Measurements from ENCODE around the gene LRRC8D.
"Not testable (repeated sequence)": the region's sequence is repeated elsewhere in the genome, so short reads cannot be mapped to it uniquely, and the experiment has no call there.

Gene LRRC8D
- 87.9 to 136 reads per million in 2 experiments for total RNA-seq

DNA sequence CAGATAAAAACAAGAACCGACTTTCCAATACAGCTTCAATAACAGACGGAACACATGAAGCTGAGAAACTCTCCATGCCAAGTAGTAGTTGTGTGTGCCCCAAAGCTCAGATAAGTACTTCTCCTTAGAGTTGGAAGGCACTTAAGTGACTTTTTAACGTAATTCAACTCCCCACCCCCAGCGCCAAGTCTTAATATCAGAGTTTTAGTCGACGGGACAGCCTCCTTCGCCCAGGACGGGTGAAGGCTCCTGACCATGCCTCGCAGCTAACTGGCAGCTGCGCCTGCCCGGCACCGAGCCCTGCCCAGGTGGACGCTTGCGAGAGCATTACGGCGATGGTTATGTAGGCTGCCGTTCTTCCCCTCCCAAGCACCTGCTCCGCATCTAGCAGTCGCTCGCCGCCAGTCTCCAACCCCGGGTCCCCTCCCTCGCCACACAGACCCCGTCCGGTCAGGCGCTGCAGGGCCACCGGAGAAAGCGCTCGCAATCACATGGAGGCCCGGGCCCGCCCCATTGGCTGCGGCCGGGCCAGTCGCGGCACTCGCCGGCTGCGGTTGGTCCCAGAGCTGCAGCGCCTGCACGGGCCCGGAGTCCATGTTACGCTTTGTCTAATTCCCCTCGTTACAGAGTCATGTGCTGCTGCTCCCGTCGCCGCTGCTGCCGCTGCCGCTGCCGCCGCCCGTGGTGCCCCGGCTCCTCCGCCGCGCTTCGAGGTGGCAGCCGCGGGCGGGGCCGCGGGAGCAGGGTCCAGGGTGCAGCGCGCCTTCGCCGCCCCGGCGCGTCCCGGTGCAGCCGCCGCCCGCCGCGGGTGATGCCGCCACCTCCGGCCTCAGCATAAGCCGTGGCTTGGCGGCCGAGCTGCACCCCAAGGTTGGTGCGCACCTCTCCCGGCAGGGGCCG is at the start of gene LRRC8D:
Gene LRRC8D (plus strand): TSS at position 611 of the 900 bp plus-strand sequence. CDS start 112,037 bp downstream, outside the sequence.
- peak; percentile 52 for DNase-seq (ENCODE audit: low read depth)

DNA sequence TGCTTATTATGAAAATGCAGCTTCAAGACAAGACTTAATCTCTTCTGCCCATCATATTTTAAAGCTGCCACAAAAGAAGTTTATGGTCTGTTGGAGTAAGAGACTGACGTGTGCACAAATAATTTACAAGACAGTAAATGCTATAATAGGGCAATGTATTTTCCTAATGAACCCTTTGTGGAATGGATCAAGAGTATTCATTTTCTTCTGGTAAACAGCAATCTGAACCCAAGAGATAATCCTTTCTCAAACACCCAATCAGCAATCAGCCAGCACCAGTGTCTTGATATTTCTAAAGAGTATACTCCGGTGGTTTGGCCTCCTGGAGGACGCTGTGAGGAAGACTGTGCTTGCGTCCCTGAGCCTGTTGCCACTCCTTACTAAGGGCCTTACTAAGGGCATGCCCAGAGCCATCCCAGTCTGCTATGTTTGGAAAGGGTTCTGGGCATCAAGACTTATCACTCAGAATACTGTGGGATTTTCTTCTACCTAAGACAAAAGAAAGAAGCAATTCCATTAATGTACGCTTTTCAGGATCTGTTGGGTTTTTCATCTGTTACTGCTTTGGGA is 48.8 kb upstream of the LRRC8D start:
- no peak for DNase-seq (ENCODE audit: low read depth)

DNA sequence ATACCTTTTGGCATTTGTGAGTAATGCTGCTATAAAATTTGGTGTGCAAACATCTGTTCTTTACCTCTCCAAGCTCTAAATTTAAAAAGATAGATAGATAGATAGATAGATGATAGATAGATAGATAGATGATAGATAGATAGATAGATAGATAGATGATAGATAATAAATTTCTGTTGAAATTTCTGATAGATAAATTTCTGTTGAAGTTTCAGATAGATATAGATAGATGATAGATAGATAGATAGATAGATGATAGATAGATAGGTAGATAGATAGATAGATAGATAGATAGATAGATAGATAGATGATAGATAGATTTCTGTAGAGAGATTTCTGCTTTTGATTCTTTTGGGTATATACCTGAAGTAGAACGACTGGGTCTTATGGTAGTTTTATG is 44.7 kb upstream of the LRRC8D start:
- DNase-seq (ENCODE audit: low read depth) = not testable (repeated sequence)

DNA sequence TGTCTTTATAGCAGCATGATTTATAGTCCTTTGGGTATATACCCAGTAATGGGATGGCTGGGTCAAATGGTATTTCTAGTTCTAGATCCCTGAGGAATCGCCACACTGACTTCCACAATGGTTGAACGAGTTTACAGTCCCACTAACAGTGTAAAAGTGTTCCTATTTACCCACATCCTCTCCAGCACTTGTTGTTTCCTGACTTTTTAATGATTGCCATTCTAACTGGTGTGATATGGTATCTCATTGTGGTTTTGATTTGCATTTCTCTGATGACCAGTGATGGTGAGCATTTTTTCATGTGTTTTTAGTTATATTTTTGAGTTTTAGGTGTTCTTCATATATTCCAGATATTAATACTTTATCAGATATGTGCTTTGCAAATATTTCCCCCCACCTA is 43.6 kb upstream of the LRRC8D start:
- not testable (repeated sequence) for DNase-seq (ENCODE audit: low read depth)

DNA sequence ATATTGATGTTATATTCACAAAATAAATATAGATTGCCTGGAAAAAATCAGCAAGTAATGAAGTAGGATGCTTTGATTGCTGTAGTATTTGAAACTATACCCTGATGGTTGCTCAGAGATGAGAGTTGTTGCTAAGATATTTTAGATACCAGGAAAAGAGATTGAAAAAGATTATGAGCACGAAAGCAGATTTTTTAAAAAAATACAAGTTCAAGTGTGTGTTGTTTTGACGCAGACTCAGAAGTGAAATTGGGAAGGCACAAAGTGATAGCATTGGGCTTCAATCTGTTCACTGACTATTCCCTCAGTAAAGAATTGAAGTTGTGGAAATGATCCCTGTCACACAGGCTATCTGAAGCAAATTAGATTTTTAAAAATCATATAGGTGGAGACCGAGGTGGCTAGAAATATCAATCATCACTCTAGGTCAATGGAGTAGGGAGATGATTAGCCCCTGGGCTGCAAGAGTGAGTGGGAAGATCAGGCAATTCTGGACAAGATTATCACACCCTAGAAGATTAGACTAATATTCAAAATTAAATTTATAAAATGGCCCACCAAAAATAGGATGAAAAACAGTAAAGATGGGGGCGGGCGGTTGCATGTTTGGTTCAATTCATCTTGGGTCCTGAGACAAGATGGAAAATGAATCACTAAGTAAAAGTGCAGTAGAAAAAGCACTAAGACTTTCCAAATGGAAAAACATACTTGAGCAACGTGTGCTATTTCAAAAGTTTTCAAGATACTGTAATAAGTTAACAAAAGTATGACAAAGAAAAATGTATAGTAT is 41.5 kb upstream of the LRRC8D start:
- no peak for DNase-seq (ENCODE audit: low read depth)

DNA sequence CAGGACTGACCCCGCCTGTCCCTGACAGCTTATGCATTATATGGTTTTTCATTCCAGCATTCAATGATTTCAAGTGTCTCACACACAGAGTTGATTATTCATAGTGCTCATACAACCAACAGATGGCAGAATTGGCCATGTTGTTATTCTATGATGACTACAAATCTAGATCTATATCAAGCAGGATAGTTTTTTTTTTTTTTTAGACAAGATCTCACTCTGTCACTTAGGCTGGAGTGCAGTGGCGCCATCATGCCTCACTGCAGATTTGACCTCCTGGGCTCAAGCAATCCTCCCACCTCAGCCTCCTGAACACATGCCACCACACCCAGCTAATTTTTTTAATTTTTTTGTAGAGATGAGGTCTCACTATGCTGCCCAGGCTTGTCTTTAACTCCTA is 40.1 kb upstream of the LRRC8D start:
- no peak for DNase-seq (ENCODE audit: low read depth)

DNA sequence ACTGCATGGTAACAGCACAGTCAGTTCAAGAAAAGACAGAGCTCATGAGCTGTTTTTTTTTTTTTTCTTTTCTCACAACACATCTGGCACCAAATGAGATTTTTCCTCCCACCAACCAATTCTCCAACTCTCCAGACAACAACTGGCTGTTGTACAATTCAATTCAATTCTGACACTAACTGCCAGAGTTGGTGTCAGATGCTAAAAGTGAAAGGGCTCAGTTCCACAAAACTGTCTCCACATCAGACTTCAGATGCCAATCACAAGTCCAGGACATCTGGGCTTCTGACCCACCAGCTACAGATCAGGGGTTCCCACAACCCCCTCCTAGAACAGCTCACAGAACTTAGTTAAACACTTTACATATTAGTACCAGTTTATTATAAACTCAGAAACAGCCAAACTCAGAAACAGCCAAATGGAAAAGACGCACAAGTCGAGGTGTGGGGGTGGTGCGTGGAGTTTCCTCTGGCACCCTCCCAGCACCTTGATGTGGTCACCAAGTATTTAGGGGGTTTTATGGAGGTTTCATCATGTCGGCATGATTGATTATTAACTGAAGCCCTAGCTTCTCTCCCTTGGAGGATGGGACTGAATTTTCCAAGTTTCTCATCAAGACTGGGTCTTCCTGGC is 39.2 kb upstream of the LRRC8D start:
- DNase-seq (ENCODE audit: low read depth) = peak; percentile 54

DNA sequence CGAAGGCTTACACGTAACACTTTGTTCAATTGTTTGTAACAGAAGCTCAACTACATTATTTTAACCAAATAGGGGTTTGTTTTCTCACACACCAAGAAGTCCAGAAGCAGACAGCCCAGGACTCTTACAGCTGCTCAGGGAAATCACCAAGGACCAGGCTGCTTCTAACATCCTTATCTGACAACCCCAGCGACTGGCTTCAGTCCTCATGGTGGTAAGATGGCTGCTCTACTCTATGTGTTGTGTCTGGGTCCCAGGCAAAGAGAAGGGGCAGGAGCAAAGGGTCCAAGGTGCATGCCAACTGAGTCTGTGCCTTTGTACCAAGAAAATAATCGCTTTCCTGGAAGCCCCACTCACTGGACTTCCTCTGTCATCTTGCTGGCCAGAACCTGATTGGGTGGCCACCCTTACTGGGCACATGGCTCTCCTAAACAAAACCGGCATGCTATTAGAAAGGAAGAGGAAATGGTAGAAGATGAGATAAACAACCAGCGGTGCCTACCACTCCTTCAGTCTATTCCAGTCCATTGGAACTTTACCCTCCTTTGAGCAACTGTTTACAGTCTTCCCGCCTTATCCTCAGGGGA is 34.1 kb upstream of the LRRC8D start:
- DNase-seq (ENCODE audit: low read depth) = no peak

DNA sequence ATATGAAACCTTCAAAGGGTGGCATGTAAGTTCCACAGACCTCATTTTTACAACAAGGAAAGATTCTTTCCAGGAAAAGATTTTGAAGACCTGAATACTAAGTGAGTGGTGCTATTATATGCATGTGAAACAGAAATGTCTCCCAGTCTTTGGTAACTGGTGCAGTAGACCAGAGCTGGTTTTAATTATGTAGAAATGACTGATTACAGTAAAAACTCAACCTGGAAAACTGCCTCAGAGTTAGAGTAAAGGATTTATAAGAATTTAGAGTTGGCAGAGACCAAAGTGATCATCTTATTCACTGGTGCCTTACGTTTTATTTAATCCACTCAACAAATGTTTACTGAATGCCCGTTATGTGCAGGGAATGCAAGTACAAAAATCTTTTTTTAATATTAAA is 30.2 kb upstream of the LRRC8D start:
- DNase-seq (ENCODE audit: low read depth) = no peak

DNA sequence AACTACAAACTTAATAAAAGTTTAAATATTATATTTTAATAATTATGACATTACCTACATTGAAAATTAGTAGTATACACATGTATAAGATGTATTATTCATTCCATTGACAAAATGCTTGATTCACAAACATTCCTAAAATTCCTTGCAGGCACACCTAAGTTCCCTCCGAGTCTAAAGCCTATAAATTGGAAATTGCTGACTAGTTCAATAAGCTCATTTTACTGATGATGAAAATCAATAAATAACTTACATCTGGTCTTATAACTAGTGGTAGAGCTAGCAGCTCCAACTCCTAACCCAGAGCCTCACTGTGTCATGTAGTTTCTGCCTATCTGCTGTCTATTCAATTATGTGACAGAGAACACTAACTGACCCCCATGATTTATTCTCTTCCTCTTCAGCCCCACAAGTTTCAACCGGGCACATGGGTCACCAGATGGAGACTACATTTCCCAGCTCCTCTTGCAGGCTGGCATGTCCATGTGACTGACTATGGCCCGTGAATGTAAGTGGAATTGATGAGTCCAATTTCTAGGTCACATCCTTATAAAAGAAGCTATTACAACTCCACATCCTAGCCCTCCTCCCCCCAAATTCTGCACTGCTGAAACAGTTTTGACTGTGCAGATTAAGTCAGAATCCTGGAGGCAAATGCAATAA is 29.6 kb upstream of the LRRC8D start:
- no peak for DNase-seq (ENCODE audit: low read depth)

DNA sequence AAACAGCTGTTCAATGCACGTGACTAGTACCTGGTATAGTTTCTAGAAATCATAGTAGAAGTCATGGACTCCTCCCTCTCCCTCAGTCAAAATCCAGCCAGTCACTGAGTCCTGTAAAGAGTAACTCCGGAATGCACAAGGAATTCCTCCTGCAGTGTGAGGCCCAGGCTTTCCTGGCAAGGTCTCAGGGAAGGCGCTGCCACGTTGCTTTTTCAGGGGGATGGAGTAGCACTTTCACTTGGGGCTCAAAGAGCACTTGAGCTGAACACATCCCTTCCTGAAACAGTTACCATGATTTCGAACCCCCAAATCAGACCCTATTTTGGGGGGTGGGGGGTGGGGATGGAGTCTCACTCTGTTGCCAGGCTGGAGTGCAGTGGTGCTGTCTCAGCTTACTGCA is 26.4 kb upstream of the LRRC8D start:
- no peak for DNase-seq (ENCODE audit: low read depth)

DNA sequence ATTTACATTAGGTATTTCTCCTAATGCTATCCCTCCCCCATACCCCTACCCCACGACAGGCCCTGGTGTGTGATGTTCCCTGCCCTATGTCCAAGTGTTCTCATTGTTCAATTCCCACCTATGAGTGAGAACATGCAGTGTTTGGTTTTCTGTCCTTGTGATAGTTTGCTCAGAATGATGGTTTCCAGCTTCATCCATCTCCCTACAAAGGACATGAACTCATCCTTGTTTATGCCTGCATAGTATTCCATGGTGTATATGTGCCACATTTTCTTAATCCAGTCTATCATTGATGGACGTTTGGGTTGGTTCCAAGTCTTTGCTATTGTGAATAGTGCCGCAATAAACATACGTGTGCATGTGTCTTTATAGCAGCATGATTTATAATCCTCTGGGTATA is 25.3 kb upstream of the LRRC8D start:
- DNase-seq (ENCODE audit: low read depth) = not testable (repeated sequence)

DNA sequence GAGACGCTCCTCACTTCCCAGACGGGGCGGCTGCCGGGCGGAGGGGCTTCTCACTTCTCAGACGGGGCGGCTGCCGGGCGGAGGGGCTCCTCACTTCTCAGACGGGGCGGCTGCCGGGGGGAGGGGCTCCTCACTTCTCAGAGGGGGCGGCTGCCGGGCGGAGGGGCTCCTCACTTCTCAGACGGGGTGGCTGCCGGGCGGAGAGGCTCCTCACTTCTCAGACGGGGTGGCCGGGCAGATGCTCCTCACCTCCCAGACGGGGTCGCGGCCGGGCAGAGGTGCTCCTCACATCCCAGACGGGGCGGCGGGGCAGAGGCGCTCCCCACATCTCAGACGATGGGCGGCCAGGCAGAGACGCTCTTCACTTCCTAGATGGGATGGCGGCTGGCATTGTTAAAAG is 23.0 kb upstream of the LRRC8D start:
- DNase-seq (ENCODE audit: low read depth) = not testable (repeated sequence)

DNA sequence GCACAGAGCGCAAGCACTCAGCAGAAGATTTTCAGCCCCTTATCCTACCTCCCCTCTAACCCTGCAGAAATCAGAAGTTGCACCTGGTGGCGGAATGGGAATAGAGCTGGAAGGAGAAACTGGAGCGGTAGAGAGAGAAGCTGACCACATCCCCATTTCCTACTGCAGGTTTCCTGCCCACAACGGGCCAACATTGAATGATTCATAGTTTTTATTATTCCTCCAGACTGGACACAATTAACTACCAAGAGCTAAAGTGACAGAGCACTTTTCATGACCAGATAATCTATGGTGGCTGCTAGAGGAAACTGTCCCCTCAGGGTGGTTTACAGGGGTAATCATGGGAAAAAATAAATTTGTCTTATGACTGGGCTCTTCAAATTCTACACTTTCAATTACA is 21.3 kb upstream of the LRRC8D start:
- no peak for DNase-seq (ENCODE audit: low read depth)

DNA sequence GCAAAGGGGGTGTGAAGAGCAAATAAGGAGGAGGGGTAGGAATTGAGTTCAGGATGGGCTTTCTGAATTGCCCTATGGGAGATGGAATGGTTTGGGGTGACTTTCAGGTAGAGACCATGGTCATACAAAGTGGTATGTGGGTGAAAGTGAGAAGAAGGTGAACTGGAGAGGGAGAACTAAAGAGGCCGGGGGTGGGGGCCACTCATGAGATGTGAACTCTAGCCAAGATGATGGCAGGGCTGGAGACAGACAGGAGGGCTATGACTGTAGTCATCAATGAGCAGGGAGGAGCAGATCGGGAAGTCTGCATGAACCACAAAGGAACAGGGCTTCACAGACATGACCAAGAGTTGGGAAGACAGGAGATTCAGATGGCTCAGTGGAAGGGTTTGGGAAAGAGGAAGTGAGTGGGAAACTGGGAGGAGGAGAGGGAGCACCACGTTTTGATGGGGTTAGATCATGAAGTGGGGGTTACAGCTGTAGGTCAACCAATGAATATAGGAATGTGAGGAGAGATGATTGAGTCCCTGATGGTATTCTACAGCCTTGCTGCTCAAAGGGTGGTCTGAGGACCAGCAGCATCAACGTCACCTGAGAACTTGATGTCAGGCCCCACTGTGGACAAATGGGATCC is 20.7 kb upstream of the LRRC8D start:
- no peak for DNase-seq (ENCODE audit: low read depth)

DNA sequence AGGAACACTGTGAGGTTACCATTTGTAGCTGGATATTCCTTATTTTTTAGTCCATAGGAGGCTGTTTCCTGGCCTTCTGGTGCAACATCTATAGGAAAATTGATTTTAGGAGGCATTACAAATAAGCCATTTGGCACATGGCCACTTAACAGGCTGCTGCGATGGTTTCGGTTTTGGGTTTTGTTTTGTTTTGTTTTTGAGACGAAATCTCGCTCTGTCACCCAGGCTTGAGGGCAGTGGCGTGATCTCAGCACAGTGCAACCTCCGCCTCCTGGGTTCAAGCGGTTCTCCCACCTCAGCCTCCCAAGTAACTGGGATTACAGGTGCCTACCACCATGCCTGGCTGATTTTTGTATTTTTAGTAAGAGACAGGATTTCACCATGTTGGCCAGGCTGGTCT is 20.1 kb upstream of the LRRC8D start:
- DNase-seq (ENCODE audit: low read depth) = no peak

DNA sequence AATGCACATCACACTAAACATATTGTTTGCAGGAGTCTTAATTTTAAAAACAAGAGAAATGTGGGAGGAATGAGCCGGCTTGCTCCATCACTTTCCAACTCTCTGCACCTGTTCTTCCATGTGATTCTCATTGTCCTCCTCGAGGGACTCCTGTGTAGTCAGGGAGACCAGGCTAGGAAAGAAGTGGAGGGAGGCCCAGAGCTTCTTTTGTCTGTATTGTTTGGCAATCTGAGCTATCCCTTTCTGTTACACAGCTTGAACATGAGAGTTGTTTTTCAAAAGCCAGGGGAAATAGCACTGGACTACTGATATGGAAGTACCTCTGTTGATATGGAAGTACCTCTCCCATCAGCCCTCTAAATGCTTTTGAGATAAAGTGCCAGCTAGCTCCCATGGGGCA is 18.8 kb upstream of the LRRC8D start:
- DNase-seq (ENCODE audit: low read depth) = no peak

DNA sequence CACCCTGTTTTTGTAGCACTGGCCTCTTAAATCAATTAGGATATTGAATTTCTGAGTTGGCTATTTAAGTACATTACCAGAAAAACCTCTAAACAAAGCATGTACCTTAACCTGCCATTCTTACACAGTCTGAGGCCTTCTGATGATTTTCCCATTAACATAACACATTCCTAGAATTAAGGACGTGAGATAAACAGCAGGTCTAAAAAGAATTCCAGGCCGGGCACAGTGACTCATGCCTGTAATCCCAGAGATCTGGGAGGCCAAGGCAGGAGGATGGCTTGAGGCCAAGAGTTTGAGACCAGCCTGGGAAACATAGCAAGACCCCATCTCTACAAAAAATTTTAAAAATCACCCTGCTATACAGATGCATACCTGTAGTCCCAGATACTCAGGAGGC is 18.0 kb upstream of the LRRC8D start:
- no peak for DNase-seq (ENCODE audit: low read depth)

DNA sequence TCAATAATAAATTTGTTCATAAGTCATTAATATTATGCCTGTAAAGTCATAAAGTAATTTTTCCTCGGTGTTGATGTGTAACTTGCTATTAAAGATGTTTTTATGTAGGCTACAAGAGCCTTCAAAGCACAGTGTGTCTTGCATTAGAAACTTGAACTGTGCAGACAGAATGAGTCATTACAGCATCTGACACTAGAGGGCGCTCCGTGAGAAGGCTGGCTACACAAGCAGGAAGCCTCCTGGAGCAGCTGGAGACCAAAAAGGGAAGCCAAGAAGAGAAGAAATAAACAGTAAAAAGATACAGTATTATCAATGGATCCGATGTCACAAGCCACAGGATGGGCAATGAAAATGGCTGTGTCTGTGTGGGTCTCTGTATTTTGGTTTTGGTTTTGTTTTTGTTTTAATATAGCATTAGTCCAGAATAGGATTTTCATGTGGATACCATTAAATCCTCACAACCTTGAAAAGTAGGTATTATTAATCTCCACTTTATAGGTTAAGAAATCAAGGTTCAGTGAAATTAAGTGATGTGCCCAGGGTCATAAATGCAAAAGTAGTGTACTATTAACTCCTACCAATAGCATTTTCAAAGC is 16.1 kb upstream of the LRRC8D start:
- DNase-seq (ENCODE audit: low read depth) = peak; percentile 76

DNA sequence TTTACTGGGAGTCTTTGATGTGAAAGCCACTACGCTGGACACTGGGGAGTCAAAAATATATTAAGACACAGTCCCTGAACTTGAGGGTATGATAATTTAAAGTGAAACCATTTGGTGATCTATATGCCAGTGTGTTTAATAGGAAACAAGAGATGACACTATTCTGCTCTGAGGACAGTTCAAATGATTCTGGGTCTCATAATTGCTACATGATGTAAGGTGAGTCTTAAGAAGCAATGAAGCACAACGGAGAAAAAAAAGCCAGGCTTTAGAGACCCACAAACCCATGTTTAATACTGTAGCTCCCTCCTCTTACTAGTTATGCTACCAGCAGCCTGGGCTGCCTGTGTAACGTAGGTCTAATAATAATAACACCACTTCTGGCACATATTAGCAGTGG is 14.2 kb upstream of the LRRC8D start:
- DNase-seq (ENCODE audit: low read depth) = no peak
